Fibroblast of skin of back (primary cell): ENCODE measurements around the gene TBRG4.
A peak's percentile ranks its signal among the peaks of the same experiment; 100 is the strongest.

ENCODE experiments used
- DNase-seq: peaks from one replicate; pipeline ENCODE4 v3.0.0-alpha.2; 2013

TBRG4 gene

DNA sequence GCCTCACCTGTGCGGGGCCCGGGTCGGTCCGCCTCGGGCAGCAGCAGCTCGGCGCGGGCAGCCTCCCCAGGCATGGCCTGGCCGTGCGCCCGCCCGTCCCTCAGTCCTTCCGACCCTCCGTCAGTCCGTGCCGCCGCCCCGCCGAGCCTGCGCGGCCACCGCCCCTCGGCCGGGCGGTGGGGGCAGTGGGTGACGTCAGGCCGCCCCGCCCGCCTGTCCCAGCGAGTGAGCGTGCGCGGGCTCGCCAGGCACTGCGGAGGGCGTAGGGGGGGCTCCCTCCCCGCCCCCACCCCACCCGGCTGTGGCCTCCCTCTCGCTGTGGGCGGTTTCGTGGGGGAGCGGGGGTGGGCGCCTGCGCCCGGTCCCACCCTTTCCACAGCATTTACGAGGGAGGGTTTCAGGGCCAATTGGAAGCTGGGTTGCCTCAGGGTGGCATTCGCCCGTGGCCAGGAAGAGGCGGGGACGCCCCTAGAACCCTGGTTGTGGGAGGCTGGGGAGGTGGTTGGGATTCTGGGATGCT, 22.6 kb downstream of the TBRG4 start, which contains the start of gene NACAD:
Gene NACAD, minus strand, starts transcription at position 149 of the 520 bp plus-strand sequence. Its CDS starts 75 bp downstream, at position 74.
- DNase-seq: peak; percentile 60

DNA sequence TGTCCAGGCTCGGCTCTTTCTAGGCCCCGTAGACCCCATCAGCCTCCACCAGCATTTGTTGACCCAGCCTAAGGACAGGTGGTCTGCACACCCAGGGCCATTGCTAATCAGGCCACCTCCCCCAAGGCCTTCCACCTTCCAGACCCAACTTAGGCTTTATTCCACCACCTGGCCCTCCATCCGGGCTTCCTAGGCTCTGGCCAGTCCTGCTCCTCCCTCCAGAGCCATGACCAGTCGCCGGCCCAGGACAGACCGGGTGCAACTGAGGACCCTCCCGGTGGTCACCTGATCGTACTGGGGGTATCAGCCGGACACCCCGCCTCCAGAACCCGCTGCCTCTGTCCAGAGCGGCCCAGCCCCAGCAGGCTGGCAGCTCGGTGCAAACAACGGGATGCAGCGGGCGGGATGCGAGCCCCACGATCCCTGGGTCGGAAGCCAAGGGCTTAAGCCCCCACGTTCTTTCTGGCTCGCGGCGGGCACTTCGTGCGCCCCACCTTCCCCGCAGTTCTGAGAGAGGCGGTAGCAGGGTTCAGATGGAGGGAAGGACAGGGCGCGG, 23.3 kb downstream of the TBRG4 start:
- DNase-seq: no peak

- DNase-seq: no peak
Measured at GRCh38 chr7:45087301-45088145, 24.0 kb downstream of the TBRG4 start.

GRCh38 chr7:45086331-45087065, 25.0 kb downstream of the TBRG4 start:
- no peak for DNase-seq

DNA sequence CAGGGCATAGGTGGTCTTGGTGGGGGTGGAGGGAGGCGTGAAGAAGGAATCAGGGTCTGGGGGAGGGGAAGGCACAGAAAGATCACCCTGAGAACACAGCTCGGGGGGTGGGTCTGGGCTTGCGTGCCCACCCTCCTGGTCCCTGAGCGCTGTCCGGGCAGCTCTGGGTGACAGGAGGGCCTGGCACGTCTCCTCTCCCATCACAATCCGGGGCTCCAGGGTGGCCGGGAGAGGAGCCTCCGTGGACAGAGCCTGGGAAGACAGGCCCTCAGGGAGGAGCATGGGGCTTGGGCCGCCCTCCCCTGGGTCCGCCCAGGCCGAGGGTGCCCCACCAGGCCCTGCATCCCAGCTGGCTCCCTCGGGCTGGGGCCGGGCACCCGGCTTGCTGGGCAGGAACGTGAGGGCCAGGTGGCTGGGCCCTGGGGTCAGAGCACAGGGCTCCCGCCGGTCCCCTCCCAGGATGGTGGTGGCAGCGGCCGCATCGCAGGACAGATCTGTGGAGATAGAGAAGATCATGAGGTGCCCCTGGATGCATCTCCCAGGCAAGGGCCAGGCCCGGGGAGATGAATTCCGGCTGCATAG, 25.8 kb downstream of the TBRG4 start:
- no peak for DNase-seq

DNA sequence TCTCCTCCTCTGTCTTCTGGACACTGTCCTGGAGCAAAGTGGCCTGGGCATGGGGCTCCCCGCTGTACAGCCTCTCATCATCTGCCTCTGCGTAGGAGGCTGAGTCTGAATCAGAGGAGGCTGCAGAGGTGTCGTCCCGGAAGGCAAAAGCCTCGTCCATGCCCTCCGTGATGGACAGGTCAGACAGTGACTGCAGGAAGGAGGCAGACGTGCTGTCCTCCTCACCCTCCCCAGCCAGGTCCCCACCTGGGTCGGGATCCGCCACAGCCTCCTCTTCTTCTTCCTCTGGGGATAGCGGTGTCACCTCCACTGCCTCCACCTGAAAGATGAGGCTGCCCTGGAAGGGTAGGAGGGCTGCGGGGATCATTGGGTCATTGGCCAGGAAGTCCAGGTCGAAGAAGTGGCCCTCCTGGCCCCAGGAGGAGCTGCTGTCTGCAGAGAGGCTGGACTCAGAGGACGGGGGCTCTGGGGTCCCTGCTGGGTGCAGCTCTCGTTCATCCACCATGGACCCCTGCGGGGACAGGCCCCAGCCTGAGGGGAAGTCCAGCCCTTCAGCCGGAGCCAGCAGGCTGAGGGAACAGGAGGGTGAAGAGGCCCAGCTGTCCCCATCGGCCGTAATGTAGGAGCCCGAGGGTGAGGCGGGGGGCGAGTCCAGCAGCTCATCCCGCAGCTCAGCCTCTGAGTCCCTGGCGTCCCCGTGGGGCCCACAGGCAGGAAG, 26.4 kb downstream of the TBRG4 start:
- no peak for DNase-seq

DNA sequence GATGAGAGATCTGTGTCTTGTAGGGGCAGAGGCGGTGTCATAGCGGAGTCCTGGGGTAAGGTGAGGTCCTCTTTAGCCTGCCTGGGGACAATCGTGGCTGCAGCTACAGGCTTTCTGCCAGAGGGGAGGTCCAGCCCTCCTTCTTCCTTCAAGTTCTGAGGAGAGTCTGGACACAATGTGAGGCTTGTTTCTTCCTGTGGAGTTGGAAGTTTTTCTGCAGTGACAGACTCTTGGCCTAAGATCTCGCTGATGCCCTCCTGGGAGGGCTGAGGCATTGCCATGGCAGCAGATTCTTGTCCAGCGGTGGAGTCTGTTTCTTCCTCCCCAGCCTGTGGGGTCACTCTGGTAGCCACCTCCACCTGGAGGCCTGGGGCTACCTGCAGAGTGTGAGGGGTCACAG, 27.2 kb downstream of the TBRG4 start:
- DNase-seq: no peak

- DNase-seq: no peak
Measured at GRCh38 chr7:45082831-45083331, 28.6 kb downstream of the TBRG4 start.

GRCh38 chr7:45082031-45082830, 29.3 kb downstream of the TBRG4 start:
- no peak for DNase-seq

DNA sequence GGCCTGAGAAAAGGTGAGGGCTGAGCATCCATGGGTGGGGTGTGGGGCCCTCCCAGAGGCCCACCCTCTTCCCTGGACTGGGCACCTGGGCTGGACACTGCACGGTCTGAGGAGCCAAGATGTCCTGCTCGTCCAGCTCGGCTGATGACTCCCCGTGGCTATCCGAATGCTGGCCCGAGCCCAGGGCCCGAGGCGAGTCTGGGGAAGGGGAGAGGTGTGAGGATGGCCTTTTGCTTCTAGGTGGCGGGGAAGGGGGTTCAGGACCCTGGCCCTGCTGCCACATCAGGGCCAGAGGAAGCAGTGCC, 29.9 kb downstream of the TBRG4 start:
- no peak for DNase-seq

DNA sequence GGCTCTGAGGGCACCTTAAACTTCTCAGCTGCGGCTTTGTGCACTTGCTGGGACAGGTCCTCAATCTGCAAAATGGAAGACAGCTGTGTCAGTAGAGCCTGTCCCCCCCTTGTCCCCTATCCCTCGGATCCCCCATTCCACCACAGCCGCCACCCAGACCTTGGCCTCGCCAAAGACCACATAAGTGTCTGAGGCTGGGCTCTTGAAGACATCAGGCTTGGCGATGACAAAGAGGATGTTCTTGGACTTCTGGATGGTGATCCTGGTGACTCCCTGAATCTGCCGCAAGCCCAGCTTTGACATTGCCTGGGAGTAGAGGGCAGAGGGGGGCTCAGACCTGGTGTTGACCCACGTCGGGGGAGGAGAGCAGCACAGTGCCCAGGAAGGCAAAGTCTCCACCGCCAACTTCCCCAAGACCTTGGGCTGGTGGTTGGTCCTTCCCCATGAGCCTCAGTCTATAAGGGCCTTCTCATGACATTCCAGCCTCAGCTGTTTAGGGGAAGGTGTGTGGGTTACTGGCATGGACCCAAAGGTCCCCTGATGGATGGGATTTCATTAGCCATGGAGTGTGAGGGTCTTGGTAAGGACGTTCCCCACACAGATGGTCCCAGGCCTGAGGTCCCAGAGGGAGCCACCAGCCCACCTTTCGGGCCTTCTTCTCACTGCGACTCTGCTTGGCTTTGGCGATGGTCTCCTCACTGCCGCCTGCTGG, 30.4 kb downstream of the TBRG4 start:
- no peak for DNase-seq

DNA sequence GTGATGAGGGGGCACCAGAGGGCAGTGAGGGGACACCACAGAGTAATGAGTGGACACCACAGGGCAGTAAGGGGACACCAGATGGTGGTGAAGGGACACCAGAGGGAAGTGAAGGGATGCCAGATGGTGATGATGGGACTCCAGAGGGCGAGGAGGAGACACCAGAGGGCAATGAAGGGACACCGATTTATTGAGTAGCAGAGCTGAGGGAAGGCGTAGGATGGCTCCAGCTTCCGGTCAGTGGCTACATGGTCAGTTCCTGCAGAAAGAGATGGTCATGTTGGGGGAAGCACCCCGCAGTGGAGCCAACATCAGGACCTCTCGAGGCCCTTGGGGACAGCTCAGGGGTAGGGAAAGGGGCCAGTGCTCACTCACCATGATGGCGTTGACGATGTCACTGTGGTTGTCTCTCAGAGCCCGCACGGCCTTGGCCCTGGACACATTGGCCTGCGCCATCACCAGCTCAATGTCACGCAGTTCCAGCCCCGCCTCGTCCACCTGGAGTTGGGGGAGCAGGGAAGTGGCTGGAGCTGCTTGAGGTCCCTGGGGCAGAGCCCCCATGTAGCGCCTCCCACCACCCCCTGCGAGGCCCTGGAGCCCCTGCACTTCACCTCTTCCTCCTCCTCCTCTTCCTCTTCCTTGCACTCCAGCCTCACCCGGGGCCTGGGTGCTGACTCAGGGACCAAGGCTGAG, 31.1 kb downstream of the TBRG4 start:
- DNase-seq: no peak

GRCh38 chr7:45078125-45078681, 33.3 kb downstream of the TBRG4 start:
- no peak for DNase-seq

DNA sequence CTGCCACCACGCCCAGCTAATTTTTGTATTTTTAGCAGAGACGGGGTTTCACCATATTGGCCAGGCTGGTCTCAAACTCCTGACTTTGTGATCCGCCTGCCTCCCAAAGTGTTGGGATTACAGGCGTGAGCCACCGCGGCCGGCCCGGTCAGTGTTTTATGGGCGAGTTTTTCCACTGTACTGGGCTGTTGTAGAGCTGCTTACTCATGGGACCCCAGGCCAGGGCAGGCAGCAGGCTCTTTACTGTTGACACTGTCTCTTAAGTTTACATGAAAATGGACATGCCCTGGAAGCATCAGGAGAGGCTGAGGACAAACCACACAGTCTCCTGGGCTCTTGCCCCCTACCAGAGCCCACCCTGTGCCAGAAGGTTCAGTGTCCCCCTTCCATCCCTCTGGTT, 33.9 kb downstream of the TBRG4 start:
- DNase-seq: no peak

GRCh38 chr7:45076946-45077345, 34.6 kb downstream of the TBRG4 start:
- DNase-seq: no peak

GRCh38 chr7:45075871-45076796, 35.4 kb downstream of the TBRG4 start:
- DNase-seq: no peak

- DNase-seq: no peak
Measured at GRCh38 chr7:45075355-45075644, 36.2 kb downstream of the TBRG4 start.

DNA sequence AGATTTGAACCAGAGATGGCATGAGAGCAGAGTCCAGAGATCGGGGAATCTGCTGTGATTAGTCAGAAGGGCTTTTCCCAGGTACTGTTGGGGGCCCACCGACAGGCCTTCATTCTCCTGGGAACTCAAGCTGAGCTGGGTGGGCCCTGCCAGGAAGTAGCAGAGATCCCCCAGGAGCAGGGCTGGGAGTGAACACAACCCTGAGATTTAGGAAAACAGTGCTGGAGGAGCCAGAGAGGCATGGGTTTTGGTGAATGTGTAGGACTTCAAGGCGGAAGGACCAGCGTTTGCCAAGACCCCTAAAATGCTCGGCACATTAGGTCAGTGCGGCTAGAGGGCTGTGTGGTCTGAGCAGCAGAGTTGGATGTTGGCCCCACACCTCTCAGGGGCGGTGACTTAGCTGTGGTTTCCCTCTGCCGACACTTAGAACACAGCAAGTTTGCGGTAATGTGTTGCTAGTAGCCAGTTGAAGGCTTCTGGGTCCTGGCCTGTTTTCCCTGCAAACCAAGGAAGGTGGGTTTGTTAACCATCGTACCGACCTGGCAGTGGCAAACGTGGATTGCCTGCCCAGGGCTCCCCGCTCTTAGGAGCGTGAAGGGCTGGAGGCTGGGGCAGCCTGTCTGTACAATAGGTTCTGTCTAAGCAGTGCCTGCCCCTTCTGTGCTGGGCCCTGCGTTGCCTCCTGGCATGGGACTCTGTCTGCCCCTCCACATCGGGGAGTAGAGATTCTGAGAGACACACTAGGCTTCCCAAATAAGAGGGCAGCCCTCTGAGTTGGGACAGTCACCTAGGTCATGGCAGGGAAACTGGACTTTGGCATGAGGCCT, 36.8 kb downstream of the TBRG4 start:
- no peak for DNase-seq
